ENCODE data around the gene FAM163B. TPM values are rescaled to one million over a fixed set of nuclear protein-coding genes. Genes with fewer than 3 reads are reported as not detected.

FAM163B gene
- total RNA-seq, 3 donors from 2014 or later (not counting 1 experiment from before 2014, with no cell fraction given), result not detected

GRCh38 chr9:133569121-133569785 is 39.9 kb downstream of the FAM163B start:
- H3K9me3 ChIP-seq (ENCODE audit: control insufficient read depth, insufficient read depth, low read length), result no peaks in the 10 kb centered on the region
- Mint-ChIP-seq H3K27me3 (ENCODE audit: low read depth in 2 of 2) (peaks cover 0 to 7% of the 10 kb centered on the region in 2 donors), H3K4me3 (no peak overlapping the region), H3K36me3 (no peaks in the 10 kb centered on the region), H3K9me3 (no peaks in the 10 kb centered on the region), H3K27ac (no peak overlapping the region), H3K4me1 (no peaks in the 10 kb centered on the region)
- no peaks in the 10 kb centered on the region for H3K4me1 ChIP-seq (ENCODE audit: control insufficient read depth, insufficient read depth, low read length)
- no peak for DNase-seq
- WGBS (ENCODE audit: insufficient coverage), result 88% methylated on average over 14 of the region's 14 CpGs
- intact Hi-C loops (cut with micrococcal nuclease), result no loop called here
- no peaks in the 10 kb centered on the region for H3K36me3 ChIP-seq (ENCODE audit: control insufficient read depth, insufficient read depth, low read length)
- no peaks in the 10 kb centered on the region for H3K27me3 ChIP-seq (ENCODE audit: control insufficient read depth, insufficient read depth, low read length)
- H3K4me3 ChIP-seq (ENCODE audit: low read length), result no peak overlapping the region
- H3K27ac ChIP-seq (ENCODE audit: low read length), result no peak overlapping the region
- ATAC-seq, result no peak
- TF ChIP-seq CTCF (IDR thresholded peaks at IDR 0.05), result no peak

- no peaks in the 10 kb centered on the region for H3K9me3 Mint-ChIP-seq
- DNase-seq (no peak), ATAC-seq (no peak)
- no peaks in the 10 kb centered on the region for H3K36me3 ChIP-seq (ENCODE audit: control insufficient read depth, insufficient read depth, low read length)
- peaks cover 4% of the 10 kb centered on the region for H3K4me1 ChIP-seq (ENCODE audit: control insufficient read depth, insufficient read depth, low read length)
- no peaks in the 10 kb centered on the region for H3K27me3 ChIP-seq (ENCODE audit: control insufficient read depth, insufficient read depth, low read length)
- no peaks in the 10 kb centered on the region for H3K36me3 Mint-ChIP-seq
- 94% methylated on average over 33 of the region's 33 CpGs for WGBS (ENCODE audit: insufficient coverage)
- H3K27ac Mint-ChIP-seq, result no peak overlapping the region
- H3K9me3 ChIP-seq (ENCODE audit: control insufficient read depth, insufficient read depth, low read length), result no peaks in the 10 kb centered on the region
- no peak for TF ChIP-seq CTCF (IDR thresholded peaks at IDR 0.05)
- intact Hi-C loops (cut with micrococcal nuclease), result no loop called here
- H3K4me1 Mint-ChIP-seq, result peaks cover 0 to 6% of the 10 kb centered on the region in 2 donors
- peaks cover 0 to 7% of the 10 kb centered on the region in 2 donors for H3K27me3 Mint-ChIP-seq (ENCODE audit: low read depth in 2 of 2)
- no peak overlapping the region for H3K4me3 ChIP-seq (ENCODE audit: low read length)
- H3K27ac ChIP-seq (ENCODE audit: low read length), result no peak overlapping the region
- H3K4me3 Mint-ChIP-seq, result no peak overlapping the region
Observed at GRCh38 chr9:133568186-133568585, 41.0 kb downstream of the FAM163B start.

GRCh38 chr9:133566817-133567216 is 42.4 kb downstream of the FAM163B start:
- TF ChIP-seq CTCF (IDR thresholded peaks at IDR 0.05), result no peak
- Histone ChIP-seq H3K27me3 (ENCODE audit: control insufficient read depth, insufficient read depth, low read length) (peaks cover 1% of the 10 kb centered on the region), H3K36me3 (ENCODE audit: control insufficient read depth, insufficient read depth, low read length) (no peaks in the 10 kb centered on the region), H3K4me3 (ENCODE audit: low read length) (no peak overlapping the region), H3K9me3 (ENCODE audit: control insufficient read depth, insufficient read depth, low read length) (no peaks in the 10 kb centered on the region), H3K4me1 (ENCODE audit: control insufficient read depth, insufficient read depth, low read length) (peaks cover 7% of the 10 kb centered on the region), H3K27ac (ENCODE audit: low read length) (no peak overlapping the region)
- Mint-ChIP-seq H3K4me3 (no peak overlapping the region), H3K27ac (no peak overlapping the region), H3K27me3 (ENCODE audit: low read depth in 2 of 2) (peaks cover 0 to 7% of the 10 kb centered on the region in 2 donors), H3K4me1 (peaks cover 0 to 6% of the 10 kb centered on the region in 2 donors), H3K9me3 (no peaks in the 10 kb centered on the region), H3K36me3 (no peaks in the 10 kb centered on the region)
- 94% methylated on average over 17 of the region's 17 CpGs for WGBS (ENCODE audit: insufficient coverage)
- intact Hi-C loops (cut with micrococcal nuclease), result no loop called here
- ATAC-seq (no peak), DNase-seq (no peak)

GRCh38 chr9:133566382-133566781 is 42.8 kb downstream of the FAM163B start:
- H3K36me3 ChIP-seq (ENCODE audit: control insufficient read depth, insufficient read depth, low read length), result no peaks in the 10 kb centered on the region
- H3K9me3 ChIP-seq (ENCODE audit: control insufficient read depth, insufficient read depth, low read length), result no peaks in the 10 kb centered on the region
- peaks cover 7% of the 10 kb centered on the region for H3K4me1 ChIP-seq (ENCODE audit: control insufficient read depth, insufficient read depth, low read length)
- no peak for TF ChIP-seq CTCF (IDR thresholded peaks at IDR 0.05)
- ATAC-seq (no peak), DNase-seq (no peak)
- peaks cover 0 to 7% of the 10 kb centered on the region in 2 donors for H3K27me3 Mint-ChIP-seq (ENCODE audit: low read depth in 2 of 2)
- WGBS (ENCODE audit: insufficient coverage), result 86% methylated on average over 14 of the region's 14 CpGs
- no peak overlapping the region for H3K27ac Mint-ChIP-seq
- H3K4me3 ChIP-seq (ENCODE audit: low read length), result no peak overlapping the region
- no peaks in the 10 kb centered on the region for H3K9me3 Mint-ChIP-seq
- peaks cover 0 to 6% of the 10 kb centered on the region in 2 donors for H3K4me1 Mint-ChIP-seq
- no peaks in the 10 kb centered on the region for H3K36me3 Mint-ChIP-seq
- no peak overlapping the region for H3K27ac ChIP-seq (ENCODE audit: low read length)
- H3K4me3 Mint-ChIP-seq, result no peak overlapping the region
- intact Hi-C loops (cut with micrococcal nuclease), result no loop called here
- peaks cover 2% of the 10 kb centered on the region for H3K27me3 ChIP-seq (ENCODE audit: control insufficient read depth, insufficient read depth, low read length)
